IPS-18c (cell line): Measurements from ENCODE around the gene IPO4.

ENCODE experiments used
- H3K4me3 ChIP-seq: 2 replicates; pipeline ENCODE4 v1.7.0; 2013; ENCODE audit warnings: low read depth, mild to moderate bottlenecking, low read length, moderate library complexity; ENCODE audit not compliant: insufficient read depth
- H3K9me3 ChIP-seq: one replicate; pipeline ENCODE4 v1.6.1; 2013; ENCODE audit warnings: mild to moderate bottlenecking, low read length, moderate library complexity; ENCODE audit not compliant: control insufficient read depth, insufficient read depth

Gene IPO4

DNA sequence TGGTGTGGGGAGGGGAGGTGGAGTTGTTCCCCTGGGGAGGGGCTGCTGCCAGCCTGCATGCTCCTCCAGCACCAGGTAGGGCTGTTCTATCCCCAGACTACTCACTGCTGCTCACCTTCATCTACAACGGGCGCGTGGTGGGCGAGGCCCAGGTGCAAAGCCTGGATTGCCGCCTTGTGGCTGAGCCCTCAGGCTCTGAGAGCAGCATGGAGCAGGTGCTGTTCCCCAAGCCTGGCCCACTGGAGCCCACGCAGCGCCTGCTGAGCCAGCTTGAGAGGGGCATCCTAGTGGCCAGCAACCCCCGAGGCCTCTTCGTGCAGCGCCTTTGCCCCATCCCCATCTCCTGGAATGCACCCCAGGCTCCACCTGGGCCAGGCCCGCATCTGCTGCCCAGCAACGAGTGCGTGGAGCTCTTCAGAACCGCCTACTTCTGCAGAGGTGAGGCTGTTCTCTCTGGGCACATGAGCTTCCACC, 24.1 kb downstream of the IPO4 start:
- no peak overlapping the region for H3K4me3 ChIP-seq
- H3K9me3 ChIP-seq, result no peaks in the 10 kb centered on the region

DNA sequence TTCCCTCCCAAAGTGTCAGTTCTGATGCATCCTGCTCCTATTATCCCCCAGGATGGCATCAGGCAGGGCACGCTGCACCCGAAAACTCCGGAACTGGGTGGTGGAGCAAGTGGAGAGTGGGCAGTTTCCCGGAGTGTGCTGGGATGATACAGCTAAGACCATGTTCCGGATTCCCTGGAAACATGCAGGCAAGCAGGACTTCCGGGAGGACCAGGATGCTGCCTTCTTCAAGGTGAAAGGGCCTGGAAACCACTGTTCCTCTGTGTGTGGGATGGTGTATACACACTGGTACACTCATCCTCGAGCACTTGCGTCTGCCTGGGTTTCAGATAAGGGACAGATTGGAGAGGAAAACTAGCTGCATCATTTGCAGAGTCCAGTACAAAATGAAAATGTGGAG, 26.5 kb downstream of the IPO4 start:
- Histone ChIP-seq H3K9me3 (no peaks in the 10 kb centered on the region), H3K4me3 (no peak overlapping the region)

DNA sequence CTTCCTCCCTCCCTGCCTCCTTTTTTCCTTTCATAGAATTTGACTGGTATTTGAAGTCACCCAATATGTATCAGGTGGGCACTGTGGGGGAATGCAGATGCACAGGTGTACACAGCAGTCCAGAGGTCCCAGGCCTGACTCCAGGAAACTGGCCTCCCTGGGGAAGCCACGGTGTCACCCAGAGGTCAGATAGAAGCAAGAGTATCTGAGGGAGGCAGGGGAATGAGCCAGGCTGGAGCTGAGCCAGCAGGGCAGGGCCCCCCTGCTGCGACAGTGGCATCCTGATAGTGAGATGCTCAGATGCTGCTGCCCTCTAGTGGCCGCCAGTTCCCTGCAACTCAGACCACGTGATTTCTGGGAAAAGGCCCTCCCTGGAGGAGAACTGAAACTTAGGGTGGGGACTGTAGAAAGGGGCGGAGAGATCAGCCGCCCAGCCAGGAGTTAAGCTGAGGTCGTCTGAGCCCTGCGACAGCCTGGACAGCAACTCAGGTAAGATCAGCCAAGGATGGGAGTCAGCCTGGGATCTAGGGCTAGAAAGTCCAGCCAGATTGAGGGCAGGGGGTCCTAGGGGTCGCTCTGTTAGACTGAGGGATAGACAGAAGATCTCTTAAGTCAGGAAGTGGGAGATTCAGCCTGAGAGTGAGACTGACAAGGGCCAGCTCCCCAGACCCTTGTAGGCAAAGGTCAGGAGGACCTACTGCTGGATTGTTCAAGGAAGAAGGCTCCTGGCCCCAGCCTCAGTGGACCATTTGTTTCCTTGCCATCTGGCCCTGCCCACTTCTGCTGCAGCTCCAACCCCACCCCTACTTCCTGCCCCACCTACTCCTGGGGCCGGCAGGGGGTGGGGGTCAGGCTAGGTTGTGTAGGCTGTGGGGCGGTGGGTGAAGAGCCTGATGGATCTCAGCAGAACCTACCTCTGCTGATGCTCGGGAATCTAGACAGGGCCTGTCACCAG, 27.5 kb downstream of the IPO4 start, which contains the start of gene IRF9:
TSS of gene IRF9 (plus strand) at position 416 of the 955 bp plus-strand sequence. CDS start 880 bp downstream, outside the sequence.
- H3K9me3 ChIP-seq, result no peaks in the 10 kb centered on the region
- H3K4me3 ChIP-seq, result peak within 1 kb of the TSS; percentile 40

DNA sequence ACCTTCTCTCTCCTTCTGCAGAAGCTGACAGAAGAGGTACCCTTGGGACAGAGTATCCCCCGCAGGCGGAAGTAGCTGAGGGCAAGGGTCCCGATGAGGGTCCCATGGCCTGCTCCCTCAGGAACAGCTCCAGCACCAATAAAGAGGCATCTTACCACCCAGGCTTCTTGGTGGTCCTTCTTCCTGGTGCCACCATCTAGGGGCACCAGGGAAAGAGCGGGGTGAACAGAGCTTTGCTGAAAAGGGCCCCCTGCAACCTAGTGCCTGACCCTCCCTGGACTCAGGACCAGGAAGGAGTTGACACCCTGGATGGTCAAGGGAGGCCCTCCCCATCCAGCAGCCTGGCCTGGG, 28.1 kb downstream of the IPO4 start:
- Histone ChIP-seq H3K4me3 (no peak overlapping the region), H3K9me3 (no peaks in the 10 kb centered on the region)

DNA sequence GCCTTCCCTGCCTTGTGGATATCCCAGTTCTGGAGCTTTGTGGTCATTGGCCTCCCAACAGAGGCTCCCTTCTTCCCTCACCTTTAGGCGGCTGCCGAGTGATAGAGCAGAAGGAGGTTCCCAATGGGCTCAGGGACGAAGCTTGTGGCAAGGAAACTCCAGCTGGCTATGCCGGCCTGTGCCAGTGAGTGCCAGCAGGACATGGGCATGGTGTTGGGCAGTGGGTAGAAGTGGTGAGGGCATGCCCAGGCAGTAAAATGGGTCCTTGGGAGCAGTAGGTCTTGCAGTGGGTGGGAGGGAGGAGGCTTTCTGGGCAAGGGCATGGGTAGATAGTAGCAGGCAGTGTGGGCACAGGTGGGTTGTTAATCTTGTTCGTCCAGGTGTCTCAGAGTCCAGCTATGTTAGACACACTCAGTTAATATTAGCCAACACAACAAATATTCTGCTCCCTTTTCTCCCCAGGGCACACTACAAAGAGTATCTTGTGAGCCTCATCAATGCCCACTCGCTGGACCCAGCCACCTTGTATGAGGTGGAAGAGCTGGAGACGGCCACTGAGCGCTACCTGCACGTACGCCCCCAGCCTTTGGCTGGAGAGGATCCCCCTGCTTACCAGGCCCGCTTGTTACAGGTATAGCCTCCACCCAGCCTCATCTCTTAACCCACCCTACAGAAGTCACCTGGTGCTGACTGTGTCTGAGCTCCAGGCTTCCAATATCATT, 28.7 kb downstream of the IPO4 start:
- Histone ChIP-seq H3K9me3 (no peaks in the 10 kb centered on the region), H3K4me3 (no peak overlapping the region)

DNA sequence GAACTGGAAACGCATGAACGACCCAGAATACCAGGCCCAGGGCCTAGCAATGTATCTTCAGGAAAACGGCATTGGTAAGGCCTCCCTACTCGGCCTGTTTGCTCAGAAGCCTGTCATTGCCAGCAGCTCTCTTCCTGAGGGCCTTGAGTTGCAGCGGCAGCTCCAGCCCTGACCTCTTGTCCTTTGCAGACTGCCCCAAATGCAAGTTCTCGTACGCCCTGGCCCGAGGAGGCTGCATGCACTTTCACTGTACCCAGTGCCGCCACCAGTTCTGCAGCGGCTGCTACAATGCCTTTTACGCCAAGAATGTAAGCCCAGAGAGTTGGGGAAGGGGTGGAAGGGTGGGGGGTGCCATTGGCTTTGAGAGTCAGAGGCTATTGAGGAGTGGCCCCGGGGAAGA, 31.3 kb downstream of the IPO4 start:
- Histone ChIP-seq H3K9me3 (no peaks in the 10 kb centered on the region), H3K4me3 (no peak overlapping the region; the same call in 1 of the 2 replicates)

DNA sequence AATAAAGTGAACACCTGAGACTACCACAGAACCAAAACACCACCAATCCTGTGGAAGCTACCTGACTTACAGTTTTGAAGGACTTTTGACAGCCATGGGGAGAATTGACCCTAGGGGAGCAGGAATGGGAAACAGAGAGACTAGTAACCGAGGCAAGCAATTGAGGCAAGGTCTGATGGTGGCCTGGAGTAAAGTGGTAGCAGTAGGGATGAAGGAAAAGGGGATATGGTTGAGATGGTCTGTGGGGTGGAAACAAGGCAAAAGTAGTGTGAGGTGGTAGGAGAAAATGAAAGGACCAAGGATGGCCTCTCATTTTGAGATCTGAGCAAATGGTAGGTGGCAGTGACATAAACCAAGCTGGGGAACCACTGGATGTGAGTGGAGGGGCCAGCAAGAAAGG, 31.8 kb downstream of the IPO4 start:
- H3K4me3 ChIP-seq, result no peak overlapping the region

DNA sequence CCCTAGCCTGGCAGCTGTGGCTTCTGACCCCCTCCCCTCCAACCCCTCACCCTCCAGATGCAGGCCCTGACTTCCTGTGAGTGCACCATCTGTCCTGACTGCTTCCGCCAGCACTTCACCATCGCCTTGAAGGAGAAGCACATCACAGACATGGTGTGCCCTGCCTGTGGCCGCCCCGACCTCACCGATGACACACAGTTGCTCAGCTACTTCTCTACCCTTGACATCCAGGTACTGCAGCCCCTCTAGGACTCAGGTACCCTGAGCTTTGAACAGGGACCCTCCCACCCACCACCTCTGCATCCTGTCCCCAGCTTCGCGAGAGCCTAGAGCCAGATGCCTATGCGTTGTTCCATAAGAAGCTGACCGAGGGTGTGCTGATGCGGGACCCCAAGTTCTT, 33.5 kb downstream of the IPO4 start:
- no peak overlapping the region for H3K4me3 ChIP-seq
- H3K9me3 ChIP-seq, result no peaks in the 10 kb centered on the region

More for the DNA sequence above, 31.8 kb downstream of the IPO4 start:
- no peaks in the 10 kb centered on the region for H3K9me3 ChIP-seq

DNA sequence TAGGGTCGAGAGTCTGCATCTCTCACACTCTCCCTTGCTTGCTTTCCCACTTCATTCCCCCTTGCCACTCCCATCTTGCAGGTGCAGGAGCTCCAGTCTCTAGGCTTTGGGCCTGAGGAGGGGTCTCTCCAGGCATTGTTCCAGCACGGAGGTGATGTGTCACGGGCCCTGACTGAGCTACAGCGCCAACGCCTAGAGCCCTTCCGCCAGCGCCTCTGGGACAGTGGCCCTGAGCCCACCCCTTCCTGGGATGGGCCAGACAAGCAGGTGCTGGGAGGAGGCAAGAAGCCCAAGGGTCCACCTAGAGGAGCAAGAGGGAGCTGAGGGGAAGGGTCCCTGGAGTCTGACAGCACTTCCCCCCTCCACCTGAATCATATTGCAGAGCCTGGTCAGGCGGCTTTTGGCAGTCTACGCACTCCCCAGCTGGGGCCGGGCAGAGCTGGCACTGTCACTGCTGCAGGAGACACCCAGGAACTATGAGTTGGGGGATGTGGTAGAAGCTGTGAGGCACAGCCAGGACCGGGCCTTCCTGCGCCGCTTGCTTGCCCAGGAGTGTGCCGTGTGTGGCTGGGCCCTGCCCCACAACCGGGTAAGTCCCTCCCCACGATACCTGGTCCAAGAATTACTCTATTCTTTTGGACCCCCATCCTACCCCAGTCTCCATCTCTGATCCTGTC, 37.1 kb downstream of the IPO4 start:
- Histone ChIP-seq H3K4me3 (no peak overlapping the region), H3K9me3 (no peaks in the 10 kb centered on the region)

DNA sequence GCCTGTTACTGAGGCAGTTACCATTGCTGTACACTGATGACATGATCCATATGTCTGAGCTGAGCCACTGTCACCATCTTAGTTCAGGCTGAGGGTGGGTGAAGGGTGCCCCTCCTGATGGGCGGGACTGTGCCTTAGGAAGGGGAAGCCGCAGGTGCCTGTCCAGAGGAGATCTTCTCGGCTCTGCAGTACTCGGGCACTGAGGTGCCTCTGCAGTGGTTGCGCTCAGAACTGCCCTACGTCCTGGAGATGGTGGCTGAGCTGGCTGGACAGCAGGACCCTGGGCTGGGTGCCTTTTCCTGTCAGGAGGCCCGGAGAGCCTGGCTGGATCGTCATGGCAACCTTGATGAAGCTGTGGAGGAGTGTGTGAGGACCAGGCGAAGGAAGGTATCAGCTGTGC, 37.6 kb downstream of the IPO4 start:
- no peaks in the 10 kb centered on the region for H3K9me3 ChIP-seq
- no peak overlapping the region for H3K4me3 ChIP-seq

DNA sequence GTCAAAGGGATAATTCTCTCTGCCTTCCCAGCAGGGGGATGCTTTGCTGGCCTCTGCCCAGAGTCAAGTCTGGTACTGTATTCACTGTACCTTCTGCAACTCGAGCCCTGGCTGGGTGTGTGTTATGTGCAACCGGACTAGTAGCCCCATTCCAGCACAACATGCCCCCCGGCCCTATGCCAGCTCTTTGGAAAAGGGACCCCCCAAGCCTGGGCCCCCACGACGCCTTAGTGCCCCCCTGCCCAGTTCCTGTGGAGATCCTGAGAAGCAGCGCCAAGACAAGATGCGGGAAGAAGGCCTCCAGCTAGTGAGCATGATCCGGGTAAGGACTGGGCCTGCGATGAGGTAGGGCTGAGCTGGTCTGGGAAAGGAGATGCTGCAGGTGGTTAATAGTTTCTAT, 38.0 kb downstream of the IPO4 start:
- no peak overlapping the region for H3K4me3 ChIP-seq
- H3K9me3 ChIP-seq, result no peaks in the 10 kb centered on the region

DNA sequence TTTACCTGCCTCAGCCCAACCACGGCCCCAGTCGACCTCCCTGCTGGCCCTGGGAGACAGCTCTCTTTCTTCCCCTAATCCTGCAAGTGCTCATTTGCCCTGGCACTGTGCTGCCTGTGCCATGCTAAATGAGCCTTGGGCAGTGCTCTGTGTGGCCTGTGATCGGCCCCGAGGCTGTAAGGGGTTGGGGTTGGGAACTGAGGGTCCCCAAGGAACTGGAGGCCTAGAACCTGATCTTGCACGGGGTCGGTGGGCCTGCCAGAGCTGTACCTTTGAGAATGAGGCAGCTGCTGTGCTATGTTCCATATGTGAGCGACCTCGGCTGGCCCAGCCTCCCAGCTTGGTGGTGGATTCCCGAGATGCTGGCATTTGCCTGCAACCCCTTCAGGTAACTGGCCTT, 38.6 kb downstream of the IPO4 start:
- Histone ChIP-seq H3K4me3 (no peak overlapping the region), H3K9me3 (no peaks in the 10 kb centered on the region)

DNA sequence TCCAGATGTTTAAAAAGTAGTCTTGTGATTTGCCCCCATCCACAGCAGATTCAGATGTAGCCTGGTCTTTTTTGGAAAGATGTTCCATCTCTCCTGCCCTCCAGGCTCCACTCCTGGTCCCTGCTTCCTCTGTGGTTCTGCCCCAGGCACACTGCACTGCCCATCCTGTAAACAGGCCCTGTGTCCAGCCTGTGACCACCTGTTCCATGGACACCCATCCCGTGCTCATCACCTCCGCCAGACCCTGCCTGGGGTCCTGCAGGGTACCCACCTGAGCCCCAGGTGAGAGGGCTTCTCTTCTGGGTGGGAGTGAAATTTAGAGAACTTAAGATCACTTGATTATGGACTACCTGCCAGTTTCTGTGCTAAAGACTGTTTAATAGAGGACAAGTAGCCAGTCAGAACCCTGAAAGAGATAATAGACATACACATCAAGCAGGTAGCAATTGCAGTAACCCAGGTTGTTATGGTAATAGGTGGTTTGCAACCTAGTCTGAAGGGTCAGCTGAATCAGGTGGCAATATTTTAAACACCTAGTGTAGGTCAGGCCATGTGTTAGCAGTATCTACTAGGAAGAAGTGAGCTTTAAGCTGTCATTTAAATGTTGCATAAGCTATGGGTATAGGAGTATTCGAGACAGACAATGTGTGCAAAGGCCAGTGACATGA, 39.2 kb downstream of the IPO4 start:
- H3K4me3 ChIP-seq, result no peak overlapping the region
- H3K9me3 ChIP-seq, result no peaks in the 10 kb centered on the region

DNA sequence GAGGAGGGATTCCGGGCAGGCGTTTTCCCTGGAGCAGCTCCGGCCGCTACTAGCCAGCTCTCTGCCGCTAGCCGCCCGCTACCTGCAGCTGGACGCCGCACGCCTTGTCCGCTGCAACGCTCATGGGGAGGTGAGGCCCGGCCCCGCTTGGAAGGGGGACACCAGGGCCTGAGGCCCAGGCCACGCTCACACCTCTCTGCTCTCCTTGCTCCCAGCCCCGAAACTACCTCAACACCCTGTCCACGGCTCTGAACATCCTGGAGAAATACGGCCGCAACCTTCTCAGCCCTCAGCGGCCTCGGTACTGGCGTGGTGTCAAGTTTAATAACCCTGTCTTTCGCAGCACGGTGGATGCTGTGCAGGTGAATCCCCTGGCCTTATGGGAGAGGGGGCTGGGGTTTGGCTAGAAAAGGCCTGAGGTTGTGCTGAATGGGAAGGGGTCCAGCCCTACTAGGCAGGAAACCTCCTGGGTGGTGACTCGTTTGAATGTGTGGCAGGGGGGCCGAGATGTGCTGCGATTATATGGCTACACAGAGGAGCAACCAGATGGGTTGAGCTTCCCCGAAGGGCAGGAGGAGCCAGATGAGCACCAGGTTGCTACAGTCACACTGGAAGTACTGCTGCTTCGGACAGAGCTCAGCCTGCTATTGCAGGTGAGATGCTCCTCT, 40.7 kb downstream of the IPO4 start:
- Histone ChIP-seq H3K9me3 (no peaks in the 10 kb centered on the region), H3K4me3 (peak overlapping the region; percentile 94)

DNA sequence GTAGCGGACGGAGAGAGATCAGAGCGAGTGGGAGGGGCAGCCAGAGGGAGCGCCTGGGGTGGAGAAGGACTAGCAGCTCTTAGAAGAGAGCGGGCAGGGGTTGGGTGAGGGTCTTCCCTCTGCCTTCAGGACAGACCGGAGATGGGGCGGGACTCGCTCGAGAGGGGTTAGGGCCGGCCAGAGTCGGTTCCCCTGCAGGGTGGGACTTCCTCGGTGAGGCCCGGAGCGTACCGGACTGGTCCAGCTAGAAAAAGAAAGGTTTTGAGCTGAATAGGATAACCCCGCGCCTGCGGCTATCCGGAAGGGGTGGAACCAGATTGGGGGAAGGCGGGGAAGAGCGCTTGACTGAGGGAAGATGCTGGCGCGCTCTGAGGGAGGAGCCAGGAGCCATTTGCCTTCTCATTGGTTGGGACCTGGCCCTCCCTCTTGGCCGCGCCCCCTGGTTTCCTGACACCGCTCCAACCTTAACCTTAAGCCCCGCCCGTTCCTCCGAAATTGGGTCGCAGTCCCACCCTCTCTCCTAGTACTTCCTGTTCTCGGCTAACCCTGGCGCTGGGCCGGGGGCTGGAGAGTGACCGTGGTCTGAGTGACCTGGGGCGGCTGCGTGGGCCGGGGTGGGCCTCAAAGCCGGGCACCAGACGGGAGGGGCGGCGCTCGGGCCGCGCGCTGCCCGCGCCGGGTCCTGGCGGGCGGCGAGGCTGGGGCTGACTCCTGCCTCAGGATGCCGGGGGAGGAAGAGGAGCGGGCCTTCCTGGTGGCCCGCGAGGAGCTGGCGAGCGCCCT, 41.4 kb downstream of the IPO4 start, which contains the start of gene RNF31:
TSS of gene RNF31 (plus strand) at position 521 of the 783 bp plus-strand sequence. CDS start at position 722, 201 bp downstream.
- Histone ChIP-seq H3K9me3 (no peaks in the 10 kb centered on the region), H3K4me3 (peak within 1 kb of the TSS; percentile 94)

DNA sequence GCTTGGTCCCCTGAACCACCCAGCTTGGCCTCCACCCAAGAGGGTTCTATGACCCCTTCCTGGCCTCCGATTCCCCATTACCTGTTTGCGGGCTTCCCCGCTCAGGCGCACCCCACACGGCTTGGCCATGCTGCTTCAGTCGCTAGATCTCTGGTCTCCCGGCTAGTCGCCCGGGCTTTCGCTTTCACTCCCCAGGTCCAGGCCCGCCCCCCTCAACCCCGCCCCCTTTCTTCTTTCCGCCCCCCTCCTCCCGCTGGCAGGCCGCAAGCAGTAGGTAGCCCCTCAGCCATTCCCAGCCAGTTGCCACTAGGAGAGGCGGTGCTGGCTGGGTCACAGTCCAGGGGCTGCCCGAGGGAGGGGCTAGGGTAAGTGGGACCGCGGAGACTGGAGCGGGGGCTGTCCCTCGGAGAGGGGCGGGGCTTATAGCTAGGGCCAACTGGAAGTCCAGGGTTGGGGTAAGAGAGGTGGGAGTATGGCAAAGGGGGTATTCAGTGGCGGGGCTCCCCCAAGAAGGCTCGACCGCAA, 42.1 kb downstream of the IPO4 start, which contains the start of gene PSME2:
TSS of gene PSME2 (minus strand) at position 158 of the 525 bp plus-strand sequence. CDS start at position 129, 29 bp downstream.
- no peaks in the 10 kb centered on the region for H3K9me3 ChIP-seq
- H3K4me3 ChIP-seq, result peak within 1 kb of the TSS; percentile 94
